ENCODE data around the gene TMEM63C.

TMEM63C gene

GRCh38 chr14:77265561-77266335 is 84.2 kb downstream of the TMEM63C start:
- FAIRE-seq, result no peak
- TF ChIP-seq PAX5 (IDR thresholded peaks at IDR 0.05; ENCODE audit: insufficient read depth, low read length, severe bottlenecking) (no peak), SPI1 (IDR thresholded peaks at IDR 0.05; ENCODE audit: low read depth, low read length) (no peak), POU2F2 (IDR thresholded peaks at IDR 0.05; ENCODE audit: low read depth, low read length) (no peak), POLR2A (IDR thresholded peaks at IDR 0.05; ENCODE audit: low read depth, low read length) (no peak), TAF1 (IDR thresholded peaks at IDR 0.05; ENCODE audit: low read depth, low read length) (no peak), POLR2AphosphoS5 (IDR thresholded peaks at IDR 0.05; ENCODE audit: low read depth, low read length) (no peak)
- no peak for DNase-seq (ENCODE audit: insufficient read length, low spot score)

- TF ChIP-seq POU2F2 (IDR thresholded peaks at IDR 0.05; ENCODE audit: low read depth, low read length), result no peak
- TF ChIP-seq SPI1 (IDR thresholded peaks at IDR 0.05; ENCODE audit: low read depth, low read length), result no peak
- TF ChIP-seq POLR2AphosphoS5 (IDR thresholded peaks at IDR 0.05; ENCODE audit: low read depth, low read length), result no peak
- no peak for TF ChIP-seq POLR2A (IDR thresholded peaks at IDR 0.05; ENCODE audit: low read depth, low read length)
- TF ChIP-seq TAF1 (IDR thresholded peaks at IDR 0.05; ENCODE audit: low read depth, low read length), result no peak
- TF ChIP-seq PAX5 (IDR thresholded peaks at IDR 0.05; ENCODE audit: insufficient read depth, low read length, severe bottlenecking), result no peak
- no peak for DNase-seq (ENCODE audit: insufficient read length, low spot score)
- FAIRE-seq, result no peak
Measured at GRCh38 chr14:77266336-77266735, 84.7 kb downstream of the TMEM63C start.

GRCh38 chr14:77267937-77268699 is 86.5 kb downstream of the TMEM63C start:
- FAIRE-seq, result no peak
- TF ChIP-seq POU2F2 (IDR thresholded peaks at IDR 0.05; ENCODE audit: low read depth, low read length) (no peak), POLR2AphosphoS5 (IDR thresholded peaks at IDR 0.05; ENCODE audit: low read depth, low read length) (no peak), PAX5 (IDR thresholded peaks at IDR 0.05; ENCODE audit: insufficient read depth, low read length, severe bottlenecking) (no peak), POLR2A (IDR thresholded peaks at IDR 0.05; ENCODE audit: low read depth, low read length) (no peak), TAF1 (IDR thresholded peaks at IDR 0.05; ENCODE audit: low read depth, low read length) (no peak), SPI1 (IDR thresholded peaks at IDR 0.05; ENCODE audit: low read depth, low read length) (no peak)
- no peak for DNase-seq (ENCODE audit: insufficient read length, low spot score)

GRCh38 chr14:77268989-77269600 is 87.5 kb downstream of the TMEM63C start:
- DNase-seq (ENCODE audit: insufficient read length, low spot score) (no peak), FAIRE-seq (no peak)
- TF ChIP-seq POU2F2 (IDR thresholded peaks at IDR 0.05; ENCODE audit: low read depth, low read length) (no peak), TAF1 (IDR thresholded peaks at IDR 0.05; ENCODE audit: low read depth, low read length) (no peak), POLR2AphosphoS5 (IDR thresholded peaks at IDR 0.05; ENCODE audit: low read depth, low read length) (no peak), PAX5 (IDR thresholded peaks at IDR 0.05; ENCODE audit: insufficient read depth, low read length, severe bottlenecking) (no peak), POLR2A (IDR thresholded peaks at IDR 0.05; ENCODE audit: low read depth, low read length) (no peak), SPI1 (IDR thresholded peaks at IDR 0.05; ENCODE audit: low read depth, low read length) (no peak)

GRCh38 chr14:77270361-77271112 is 88.9 kb downstream of the TMEM63C start:
- DNase-seq (ENCODE audit: insufficient read length, low spot score) (no peak), FAIRE-seq (no peak)
- TF ChIP-seq SPI1 (IDR thresholded peaks at IDR 0.05; ENCODE audit: low read depth, low read length) (no peak), POLR2AphosphoS5 (IDR thresholded peaks at IDR 0.05; ENCODE audit: low read depth, low read length) (no peak), PAX5 (IDR thresholded peaks at IDR 0.05; ENCODE audit: insufficient read depth, low read length, severe bottlenecking) (no peak)

- no peak for DNase-seq (ENCODE audit: insufficient read length, low spot score)
- no peak for FAIRE-seq
- TF ChIP-seq POU2F2 (IDR thresholded peaks at IDR 0.05; ENCODE audit: low read depth, low read length) (no peak), SPI1 (IDR thresholded peaks at IDR 0.05; ENCODE audit: low read depth, low read length) (no peak), TAF1 (IDR thresholded peaks at IDR 0.05; ENCODE audit: low read depth, low read length) (no peak), PAX5 (IDR thresholded peaks at IDR 0.05; ENCODE audit: insufficient read depth, low read length, severe bottlenecking) (no peak), POLR2AphosphoS5 (IDR thresholded peaks at IDR 0.05; ENCODE audit: low read depth, low read length) (no peak), POLR2A (IDR thresholded peaks at IDR 0.05; ENCODE audit: low read depth, low read length) (no peak)
Measured at GRCh38 chr14:77271113-77271710, 89.6 kb downstream of the TMEM63C start, which contains the start of gene NGB. Gene NGB, minus strand, starts transcription at chr14:77271206. Its CDS starts 269 bp downstream, at chr14:77270937.

- FAIRE-seq (no peak), DNase-seq (ENCODE audit: insufficient read length, low spot score) (no peak)
- TF ChIP-seq SPI1 (IDR thresholded peaks at IDR 0.05; ENCODE audit: low read depth, low read length) (no peak), POLR2AphosphoS5 (IDR thresholded peaks at IDR 0.05; ENCODE audit: low read depth, low read length) (no peak), POU2F2 (IDR thresholded peaks at IDR 0.05; ENCODE audit: low read depth, low read length) (no peak), POLR2A (IDR thresholded peaks at IDR 0.05; ENCODE audit: low read depth, low read length) (no peak), PAX5 (IDR thresholded peaks at IDR 0.05; ENCODE audit: insufficient read depth, low read length, severe bottlenecking) (no peak), TAF1 (IDR thresholded peaks at IDR 0.05; ENCODE audit: low read depth, low read length) (no peak)
Measured at GRCh38 chr14:77272261-77272660, 90.7 kb downstream of the TMEM63C start.

GRCh38 chr14:77273796-77274195 is 92.2 kb downstream of the TMEM63C start:
- no peak for FAIRE-seq
- TF ChIP-seq SPI1 (IDR thresholded peaks at IDR 0.05; ENCODE audit: low read depth, low read length) (no peak), TAF1 (IDR thresholded peaks at IDR 0.05; ENCODE audit: low read depth, low read length) (no peak), POU2F2 (IDR thresholded peaks at IDR 0.05; ENCODE audit: low read depth, low read length) (no peak), PAX5 (IDR thresholded peaks at IDR 0.05; ENCODE audit: insufficient read depth, low read length, severe bottlenecking) (no peak), POLR2AphosphoS5 (IDR thresholded peaks at IDR 0.05; ENCODE audit: low read depth, low read length) (no peak)
- no peak for DNase-seq (ENCODE audit: insufficient read length, low spot score)
